ENCODE data around the gene SFRP5.

Gene SFRP5, protein sequence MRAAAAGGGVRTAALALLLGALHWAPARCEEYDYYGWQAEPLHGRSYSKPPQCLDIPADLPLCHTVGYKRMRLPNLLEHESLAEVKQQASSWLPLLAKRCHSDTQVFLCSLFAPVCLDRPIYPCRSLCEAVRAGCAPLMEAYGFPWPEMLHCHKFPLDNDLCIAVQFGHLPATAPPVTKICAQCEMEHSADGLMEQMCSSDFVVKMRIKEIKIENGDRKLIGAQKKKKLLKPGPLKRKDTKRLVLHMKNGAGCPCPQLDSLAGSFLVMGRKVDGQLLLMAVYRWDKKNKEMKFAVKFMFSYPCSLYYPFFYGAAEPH

DNA sequence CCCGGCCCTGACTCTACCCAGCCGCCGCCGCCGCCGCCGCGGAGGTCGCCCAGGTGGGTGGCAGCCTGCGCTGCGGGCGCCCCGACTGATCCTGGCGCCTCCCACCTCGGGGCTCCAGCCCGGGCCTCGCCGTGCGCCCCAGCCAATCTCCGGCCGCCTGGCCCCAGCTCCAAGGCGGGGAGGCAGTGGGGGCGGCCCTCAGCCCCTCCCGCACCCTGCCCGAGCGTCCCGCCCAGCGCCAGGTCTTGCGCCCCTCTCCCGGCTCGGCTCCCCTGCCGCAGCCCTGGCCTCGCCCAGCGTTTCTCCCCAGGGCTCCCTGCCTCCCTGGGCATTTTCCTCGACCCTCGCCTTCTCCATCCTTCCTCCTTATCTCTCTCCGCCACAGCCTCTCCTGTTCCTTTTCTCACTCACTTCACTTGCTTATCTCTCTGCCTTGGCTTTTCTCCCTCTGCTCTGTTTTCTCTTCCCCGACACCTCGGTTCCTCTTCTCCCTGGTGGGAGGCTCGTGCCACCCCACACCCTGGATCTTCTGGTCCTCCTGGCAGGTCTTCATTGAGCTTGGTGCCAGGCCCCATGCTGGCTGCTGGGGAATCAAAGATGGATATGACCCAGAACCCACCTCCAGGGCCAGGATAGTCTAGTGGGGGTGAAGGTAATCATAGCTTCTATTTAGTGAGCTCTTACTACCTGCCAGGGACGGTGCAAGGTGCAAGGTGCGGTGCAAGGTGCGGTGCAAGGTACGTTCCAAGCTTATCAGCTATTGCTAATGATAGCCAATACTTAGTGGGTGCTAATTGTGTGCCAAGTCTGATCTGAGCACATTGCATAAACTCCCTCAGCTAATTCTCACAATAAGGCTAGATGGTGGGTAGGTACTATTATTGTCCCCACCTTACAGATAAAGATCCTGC, at the start of gene SFRP5:
TSS of gene SFRP5 (minus strand) at position 87 of the 911 bp plus-strand sequence. CDS start 166 bp downstream, outside the sequence.
- peak; percentile 67 for DNase-seq

DNA sequence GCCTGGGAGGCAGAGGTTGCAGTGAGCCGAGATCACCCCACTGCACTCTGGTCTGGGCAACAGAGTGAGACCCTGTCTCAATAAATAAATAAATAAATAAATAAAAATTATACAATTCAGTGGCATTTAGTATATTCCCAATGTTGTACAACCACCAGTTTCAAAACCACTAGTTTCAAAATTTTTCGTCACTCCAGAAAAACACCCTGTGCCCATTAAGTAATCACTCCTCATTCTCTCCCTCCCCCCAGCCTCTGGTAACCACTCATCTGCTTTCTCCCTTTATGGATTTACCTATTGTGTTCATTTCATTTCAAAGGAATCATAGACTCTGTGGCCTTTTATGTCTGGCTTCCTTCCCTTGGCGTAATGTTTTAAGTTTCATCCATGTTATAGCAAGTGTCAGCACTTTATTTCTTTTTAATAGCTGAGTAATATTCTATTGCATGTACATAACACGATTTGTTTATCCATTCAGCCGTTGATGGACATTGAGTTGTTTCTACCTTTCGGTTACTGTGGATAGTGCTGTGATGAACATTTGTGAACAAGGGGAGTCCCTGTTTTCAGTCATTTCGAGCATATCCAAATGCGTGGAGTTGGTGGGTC, 48.4 kb upstream of the SFRP5 start:
- no peak for DNase-seq

DNA sequence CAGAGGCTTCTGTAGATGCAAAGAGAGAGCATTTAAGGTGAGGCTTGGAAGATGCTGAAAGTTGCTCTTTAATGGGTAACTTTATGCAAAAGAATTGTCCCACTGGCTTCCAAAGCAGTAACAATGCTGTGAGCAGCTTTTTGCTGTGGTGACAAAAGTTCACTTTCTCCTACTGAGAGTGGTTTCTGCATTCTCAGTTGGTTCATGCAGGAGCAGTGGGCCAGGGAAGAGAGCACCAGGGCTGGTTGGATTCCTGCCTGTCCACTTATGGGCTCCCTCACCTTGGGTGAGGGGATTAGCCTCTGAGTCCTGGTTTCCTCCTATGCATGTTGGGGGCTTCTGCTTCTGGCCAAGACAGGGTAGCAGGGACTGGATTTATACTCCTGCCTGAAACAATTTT, 46.8 kb upstream of the SFRP5 start:
- no peak for DNase-seq

DNA sequence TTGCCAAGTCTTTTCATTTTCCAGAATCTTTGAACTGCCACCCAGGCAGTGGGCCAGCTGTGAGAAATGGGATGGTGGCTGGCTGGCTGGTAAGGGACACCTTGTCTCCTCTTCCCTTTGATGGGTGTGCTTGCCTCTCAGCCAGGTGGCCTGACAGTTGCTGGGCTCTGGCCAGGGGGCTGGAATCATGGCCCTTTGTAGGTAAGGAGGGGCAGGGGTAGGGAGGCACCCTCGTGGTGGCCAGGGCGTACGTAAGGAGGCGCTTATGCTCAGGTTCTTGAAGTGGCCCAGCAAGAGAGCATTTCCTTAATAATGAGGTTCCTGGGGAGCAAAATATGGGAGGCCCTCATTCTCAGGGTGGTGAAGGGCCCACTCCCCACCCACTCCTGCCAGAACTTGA, 44.8 kb upstream of the SFRP5 start:
- DNase-seq, result no peak

DNA sequence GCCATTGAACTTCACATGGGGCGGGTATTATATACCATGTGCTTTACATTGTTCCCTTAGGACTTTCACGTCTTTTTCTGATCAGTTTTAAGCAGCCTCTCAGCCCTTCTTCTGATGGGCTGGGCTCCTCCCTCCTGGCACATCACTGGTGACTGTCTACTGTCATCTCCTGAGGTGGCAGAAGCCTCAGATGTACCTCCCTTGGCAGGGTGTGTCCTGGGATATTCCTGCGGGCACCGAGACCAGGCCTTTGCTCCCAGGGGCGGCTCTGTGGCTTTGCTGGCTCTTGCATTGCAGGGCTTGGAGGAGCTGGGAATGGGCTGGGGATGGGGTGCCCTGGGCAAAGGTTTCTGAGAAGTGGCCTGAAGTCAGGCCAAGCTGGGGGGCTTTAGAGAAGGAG, 43.2 kb upstream of the SFRP5 start:
- DNase-seq, result no peak

DNA sequence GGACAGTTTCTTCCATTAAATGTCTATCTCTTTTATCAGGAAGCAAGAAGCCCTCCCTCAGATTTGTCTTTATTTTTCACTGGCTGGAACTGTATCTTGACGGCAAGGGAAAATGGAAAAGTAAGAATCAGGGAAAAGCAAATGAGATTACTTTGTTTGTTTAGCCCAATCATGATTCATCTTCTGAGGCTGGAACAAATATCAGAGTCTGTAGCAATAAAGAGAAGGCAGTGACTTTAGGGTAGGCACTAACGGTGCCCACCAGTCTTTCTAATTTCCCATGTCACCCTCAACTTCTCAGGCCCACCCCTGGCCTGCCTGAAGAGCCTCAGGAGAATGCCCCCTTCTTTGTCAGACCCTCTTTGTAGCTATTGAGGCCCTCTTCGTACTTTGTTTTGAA, 41.5 kb upstream of the SFRP5 start:
- DNase-seq, result no peak

DNA sequence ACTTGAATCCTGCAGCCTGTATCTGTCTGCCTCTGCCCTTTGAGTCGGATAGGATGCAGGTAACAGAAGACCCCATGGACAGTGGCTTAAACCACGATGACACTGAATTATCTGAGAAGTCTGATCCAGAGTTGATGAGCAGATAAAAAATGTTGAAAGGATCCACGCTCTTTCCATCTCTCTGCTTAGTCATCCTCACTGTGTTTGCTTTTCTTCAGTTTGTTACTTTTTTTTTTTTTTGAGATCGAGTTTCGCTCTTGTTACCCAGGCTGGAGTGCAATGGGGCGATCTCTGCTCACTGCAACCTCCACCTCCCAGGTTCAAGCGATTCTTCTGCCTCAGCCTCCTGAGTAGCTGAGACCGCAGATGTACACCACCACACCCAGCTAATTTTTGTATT, 40.9 kb upstream of the SFRP5 start:
- DNase-seq, result no peak

DNA sequence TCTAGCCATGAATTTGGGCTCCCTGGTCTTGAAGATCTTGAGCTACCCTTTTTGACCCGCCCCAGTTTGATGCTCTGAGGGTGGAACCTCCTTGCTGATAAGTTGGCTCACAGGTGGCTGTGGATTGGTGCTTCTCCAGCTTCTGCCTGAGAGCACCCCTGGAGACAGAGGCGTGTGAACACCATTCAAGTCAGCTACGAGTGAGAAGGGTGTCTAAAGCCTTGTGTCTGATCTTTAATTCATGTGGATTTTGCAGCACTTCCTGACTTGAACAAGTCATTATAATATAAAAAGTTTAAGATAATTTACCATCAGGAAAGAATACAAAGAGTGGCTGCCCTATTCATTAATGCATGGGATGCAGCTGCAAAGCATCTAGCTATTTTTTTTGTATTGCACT, 40.2 kb upstream of the SFRP5 start:
- no peak for DNase-seq

DNA sequence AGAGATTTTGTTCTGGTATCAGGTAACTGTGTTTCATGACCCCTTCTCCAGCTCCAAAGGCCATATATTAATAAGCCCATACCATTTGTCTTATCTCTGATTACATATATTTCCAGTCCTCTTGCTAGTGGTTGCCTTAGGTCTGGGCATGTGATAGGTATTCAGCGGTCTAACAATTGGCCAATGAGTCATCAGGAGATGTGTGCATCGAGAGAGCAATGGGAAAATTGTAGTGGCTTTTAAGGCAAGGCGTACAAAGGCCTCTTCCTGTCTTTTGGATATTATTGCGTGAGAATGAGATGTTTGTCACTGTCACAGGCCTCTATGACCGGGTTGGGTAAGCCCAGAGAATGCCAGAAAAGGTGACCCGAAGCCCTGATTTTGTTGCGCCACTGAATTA, 38.6 kb upstream of the SFRP5 start:
- DNase-seq, result peak; percentile 44

DNA sequence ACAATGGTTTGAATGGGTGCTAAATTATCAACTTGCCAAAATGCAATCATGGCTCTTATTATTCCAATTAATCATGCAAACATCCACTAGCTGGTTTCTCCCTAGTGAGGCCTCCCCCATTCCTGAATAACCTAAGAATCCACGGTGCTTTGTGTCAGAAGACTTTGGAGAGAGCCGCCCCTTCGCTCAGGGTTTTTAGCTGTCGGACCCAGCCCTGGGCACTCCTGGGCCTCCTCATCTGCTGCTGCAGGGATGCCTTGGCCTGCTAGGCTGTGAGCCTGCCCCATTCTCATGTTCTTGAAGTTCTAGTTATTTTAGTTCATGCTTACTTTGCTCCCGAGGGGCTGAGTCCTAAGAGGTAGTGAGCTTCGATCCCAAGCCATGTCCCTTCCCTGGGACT, 34.1 kb upstream of the SFRP5 start:
- DNase-seq, result no peak

DNA sequence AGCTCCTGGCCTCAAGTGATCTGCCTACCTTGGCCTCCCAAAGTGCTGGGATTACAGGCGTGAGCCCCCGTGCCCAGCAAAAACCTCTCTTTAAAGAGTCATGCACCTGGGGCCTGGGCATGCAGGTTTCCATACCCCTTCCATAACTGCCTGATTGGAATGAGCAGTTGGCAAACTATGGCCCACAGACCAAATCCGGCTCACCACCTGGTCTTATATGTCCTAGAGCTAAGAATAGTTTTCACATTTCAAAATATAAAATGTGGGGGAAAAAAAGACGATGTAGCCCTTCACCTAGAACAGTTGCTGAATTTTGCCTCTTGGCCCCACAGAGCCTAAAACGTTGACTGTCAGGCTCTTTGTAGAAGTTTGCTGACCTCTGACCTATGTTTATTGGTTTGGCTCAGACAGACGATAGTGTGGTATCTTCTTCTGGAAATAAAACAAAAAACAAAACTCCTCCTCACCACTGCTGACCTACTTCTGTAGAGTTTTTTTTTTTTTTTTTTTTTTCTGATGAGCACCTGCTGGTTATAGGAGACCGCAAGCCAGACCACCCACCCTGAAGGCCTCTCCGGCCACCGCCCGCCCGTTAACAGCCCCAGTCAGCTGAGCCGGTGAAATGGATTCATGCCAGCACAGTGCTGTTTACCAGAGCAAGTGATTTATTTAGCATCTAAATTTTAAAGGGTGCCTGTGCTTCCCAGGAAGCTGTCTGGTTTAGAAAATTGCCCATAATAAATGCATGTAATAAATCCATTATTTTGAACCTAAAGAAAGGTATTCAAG, 33.5 kb upstream of the SFRP5 start:
- DNase-seq, result peak; percentile 18

DNA sequence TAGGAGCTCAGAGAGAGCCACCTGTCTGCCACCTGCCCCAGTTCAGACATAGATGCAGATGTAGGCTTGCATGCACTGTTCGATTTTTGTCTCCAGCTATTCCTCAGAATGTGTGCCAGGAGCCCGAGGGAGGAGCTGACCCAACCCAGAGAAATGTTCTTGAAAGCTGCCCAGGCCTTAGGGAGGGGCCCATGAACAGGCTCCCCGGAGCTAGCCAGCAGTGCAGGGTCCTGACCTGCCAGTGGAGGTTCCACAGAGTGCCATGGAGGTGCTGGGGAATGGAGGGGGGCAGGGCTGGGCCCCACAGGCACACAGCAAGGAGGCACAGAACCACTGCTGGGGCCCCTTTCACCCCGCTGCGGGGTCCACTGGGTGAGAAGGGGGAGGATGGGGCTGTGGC, 29.6 kb upstream of the SFRP5 start:
- DNase-seq, result peak; percentile 25

DNA sequence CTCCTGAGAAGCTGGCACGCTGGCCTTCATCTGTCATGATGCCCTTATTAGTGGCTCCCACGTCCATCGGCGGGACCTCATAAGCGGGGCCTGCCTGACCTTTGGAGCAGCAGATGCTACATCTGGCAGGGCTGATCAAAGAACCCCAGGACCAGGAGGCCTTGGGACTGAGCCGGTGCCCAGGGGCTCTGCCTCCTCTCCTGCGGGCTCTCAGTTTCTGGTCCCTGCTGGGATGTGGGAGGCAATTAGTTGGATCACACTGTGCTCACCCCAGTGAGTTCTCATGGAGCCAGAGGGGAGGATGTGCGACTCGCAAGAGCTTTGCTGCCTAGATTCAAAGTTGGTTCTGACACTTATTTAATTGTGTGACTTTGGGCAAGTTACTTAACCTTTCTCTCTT, 28.7 kb upstream of the SFRP5 start:
- DNase-seq, result no peak

DNA sequence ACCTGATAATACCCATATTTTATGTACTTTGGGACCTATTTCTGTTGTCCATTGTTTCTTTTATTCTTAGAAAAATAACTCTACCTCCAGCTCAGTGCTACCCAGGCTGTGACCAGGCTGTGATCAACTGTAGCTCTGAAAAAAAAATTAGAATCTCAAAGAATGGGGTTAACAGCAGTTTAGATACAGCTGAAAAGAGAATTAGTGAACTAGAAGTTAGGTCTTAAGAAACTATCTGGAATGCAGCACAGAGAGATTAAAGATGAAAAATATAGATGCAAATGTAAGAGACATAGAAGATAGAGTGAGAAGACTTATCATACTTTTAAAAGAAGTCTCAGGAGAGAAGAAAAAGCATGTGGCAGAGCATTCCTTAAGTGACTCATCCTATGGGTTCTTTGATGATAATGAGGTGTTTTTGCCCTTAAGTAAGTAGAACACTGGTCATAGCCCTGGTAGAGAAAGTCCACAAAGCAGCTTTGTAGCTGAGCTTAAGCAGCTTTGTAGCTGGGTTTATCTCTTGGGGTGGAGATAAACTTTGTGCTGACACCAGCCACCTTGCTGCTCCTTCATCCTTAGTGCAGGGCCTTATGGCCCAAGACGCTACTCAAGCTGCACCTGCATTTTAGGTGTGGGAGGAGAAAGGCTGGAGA, 27.3 kb upstream of the SFRP5 start:
- no peak for DNase-seq

DNA sequence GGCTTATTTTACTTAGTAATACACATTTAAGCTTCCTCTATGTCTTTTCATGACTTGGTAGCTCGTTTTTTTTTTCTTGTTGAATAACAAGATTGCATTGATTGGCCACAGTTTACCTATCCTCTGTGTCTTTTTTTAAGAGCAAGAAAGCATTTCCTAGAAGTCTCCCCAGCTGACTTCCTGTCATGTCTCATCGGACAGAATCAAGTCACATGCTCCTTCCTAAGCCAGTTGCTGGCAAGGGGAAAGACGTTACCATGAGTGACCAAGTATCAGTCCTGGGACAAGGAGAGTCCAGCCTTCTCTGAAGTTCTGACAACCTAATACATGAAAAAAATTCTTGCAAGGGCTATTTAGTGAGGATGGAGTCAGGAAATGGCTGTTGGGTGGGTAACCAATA, 24.9 kb upstream of the SFRP5 start:
- DNase-seq, result no peak

DNA sequence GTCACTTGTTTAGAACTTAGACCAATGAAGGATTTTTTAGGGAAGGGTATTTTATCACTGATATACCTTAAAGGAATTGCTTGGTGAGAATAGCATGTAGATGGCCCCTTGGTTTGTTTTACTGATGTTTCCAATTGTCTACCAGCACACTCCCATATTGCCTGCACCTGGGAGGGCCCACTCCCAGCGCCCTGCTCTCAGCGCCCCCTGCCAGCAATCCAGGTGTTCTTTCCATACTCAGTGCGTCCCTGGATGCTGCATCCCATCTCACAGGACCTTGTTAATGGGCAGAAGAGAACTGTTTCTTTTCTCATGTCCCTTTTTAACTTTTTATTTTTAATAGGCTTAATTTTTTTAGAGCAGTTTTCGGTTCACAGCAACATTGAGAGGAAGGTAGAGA, 24.1 kb upstream of the SFRP5 start:
- peak; percentile 25 for DNase-seq

DNA sequence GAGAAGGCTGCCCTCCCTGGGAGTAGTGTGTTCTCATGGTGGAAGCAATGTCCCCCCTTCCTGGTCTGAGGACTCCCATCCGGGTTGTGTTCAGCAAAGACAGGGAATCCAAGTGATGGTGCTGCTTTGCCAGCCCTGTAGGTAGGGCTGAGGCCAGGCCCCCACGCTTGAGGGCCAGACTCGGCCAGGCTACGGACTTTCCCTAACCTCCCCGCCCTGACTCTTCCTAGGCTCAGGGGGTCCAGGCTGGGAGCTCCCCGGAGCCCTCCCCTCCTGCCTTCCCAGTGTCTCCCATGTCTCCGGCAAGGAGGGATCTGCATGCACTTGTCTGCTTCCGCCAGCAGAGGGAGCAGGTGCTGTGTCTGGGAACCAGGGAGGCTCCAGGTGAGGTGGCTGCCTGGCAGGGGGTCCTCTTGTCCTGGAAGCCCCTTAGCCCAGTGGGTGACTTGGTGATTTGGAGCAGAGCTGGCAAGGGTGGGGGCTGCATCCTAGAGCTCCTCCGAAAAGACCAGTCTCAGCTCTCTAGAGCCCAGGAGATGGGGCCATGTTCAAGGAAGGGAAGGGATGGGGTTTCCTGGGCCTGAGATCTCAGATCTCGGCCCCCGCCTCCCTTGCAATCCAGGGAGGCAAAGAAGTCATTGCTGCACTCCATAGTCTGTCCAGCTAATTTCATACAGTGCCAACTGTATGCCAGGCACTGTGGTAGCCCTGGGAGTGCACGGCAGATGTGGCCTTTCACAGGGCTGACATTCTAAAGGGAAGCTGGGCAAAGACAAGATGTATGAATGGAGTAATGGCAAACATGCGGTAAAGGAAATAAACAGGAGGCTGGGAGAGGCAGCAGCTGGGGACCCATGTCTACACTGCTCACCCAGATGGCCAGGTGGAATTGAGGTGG, 20.3 kb upstream of the SFRP5 start:
- peak; percentile 72 for DNase-seq

DNA sequence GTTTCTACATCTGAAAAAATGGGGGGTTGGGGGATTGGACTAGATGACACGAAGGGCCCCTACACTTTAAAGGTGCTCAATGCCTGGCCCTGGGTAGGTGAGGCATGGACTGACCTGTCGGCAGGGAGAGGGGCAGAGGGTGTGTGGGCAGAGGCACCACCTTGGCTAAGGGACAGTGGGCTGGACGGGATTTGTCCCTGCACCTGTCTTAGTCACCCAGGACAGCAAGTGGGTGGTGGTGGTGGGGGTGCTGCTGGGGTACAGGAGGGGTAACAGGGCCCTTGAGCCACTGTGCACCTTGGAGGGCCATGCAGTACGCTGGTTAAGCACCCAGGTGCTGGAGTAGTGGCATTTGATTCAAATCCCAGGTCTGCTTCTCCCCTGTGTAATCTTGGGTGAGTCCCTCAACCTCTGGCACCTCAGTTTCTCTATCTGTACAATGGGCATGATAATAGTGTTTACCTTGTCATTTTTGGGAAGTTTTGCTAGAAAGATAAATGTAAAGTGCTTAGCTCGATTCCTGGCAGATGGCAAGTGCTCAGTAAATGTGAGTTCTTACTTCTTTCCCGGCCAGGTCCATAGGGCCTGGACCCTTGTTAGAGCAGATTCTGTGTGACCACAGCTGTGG, 18.1 kb upstream of the SFRP5 start:
- DNase-seq, result no peak

DNA sequence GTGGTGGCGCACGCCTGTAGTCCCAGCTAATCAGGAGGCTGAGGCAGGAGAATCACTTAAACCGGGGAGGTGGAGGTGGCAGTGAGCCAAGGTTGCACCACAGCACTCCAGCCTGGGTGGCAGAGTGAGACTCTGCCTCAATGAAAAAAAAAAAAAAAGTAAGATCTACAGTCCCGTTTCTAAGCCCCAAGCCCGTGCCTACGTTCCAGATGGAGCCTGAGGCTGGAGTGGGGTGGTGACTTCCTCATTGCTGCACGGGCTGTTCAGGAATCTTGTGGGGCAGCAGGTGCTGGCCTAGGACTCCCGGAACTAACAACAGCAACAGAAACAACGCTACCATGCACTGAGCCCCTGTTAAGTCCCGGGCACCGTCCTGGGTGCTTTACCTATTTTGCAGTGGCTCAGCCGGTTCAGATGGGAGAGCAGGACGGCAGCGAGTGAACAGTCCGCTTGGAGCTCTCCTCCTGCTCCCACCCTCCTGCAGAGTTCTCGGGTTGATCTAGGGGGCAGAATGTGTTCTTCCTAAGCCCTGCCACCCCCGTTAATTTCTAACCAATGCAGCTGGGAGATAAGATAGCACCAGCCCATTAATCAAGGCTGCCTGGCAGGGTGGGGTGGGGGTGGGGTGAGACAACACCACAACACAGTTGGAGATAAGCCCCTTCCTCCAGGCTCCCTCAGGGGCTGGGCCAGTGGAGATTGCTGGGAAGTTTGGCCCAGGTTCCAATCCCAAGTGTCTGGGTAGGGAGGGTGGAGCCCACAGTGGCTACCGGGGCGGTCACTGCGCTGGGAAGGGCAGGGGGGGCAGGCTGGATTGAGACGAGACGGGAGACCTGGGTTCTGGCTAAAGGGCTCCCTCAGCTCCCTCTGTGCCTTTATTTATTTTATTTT, 17.0 kb upstream of the SFRP5 start:
- no peak for DNase-seq

DNA sequence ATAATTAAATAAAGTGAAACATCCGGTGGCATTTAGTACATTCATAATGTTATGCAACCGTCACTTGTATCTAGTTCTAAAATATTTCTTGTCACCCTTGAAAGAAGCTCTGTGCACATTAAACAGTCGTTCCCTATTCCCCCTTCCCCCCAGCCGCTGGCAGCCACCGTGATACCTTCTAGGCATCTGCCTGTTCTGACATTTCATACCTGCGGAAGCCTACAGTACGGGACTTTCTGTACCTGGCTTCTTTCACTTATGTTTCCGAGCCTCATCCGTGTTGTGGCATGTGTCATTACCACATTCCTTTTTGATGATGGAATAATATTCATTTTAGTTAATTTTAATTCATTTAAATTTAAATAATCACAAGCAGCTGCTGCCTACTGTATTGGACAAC, 13.9 kb upstream of the SFRP5 start:
- no peak for DNase-seq
